Lower lobe of right lung (tissue), 2 donors: ENCODE data around the gene STX1A. TPM values are rescaled to one million over a fixed set of nuclear protein-coding genes. Genes with fewer than 3 reads are reported as not detected.
A peak's percentile ranks its signal among the peaks of the same experiment; 100 is the strongest.

Experiments
- ATAC-seq, 2 donors: fragments of 200-7000 bp; cut with Tn5 transposase; one replicate each; pipeline ENCODE4 v1.9.1; 2020 to 2022; ENCODE audit warnings: mild to moderate bottlenecking in 2 of 2, moderate library complexity in 2 of 2
- DNase-seq: peaks from one replicate; pipeline ENCODE4 v3.0.0-alpha.2; 2020
- H3K27ac ChIP-seq: fragments of 200-600 bp; one replicate; pipeline ENCODE4 v1.8.0; 2022
- H3K27me3 ChIP-seq: fragments of 200-600 bp; one replicate; pipeline ENCODE4 v1.8.0; 2022; ENCODE audit warnings: low read depth
- H3K36me3 ChIP-seq: fragments of 200-600 bp; one replicate; pipeline ENCODE4 v1.8.0; 2022; ENCODE audit warnings: mild to moderate bottlenecking
- H3K4me1 ChIP-seq: fragments of 200-600 bp; one replicate; pipeline ENCODE4 v1.8.0; 2022
- H3K4me3 ChIP-seq: fragments of 200-600 bp; one replicate; pipeline ENCODE4 v1.8.0; 2022; ENCODE audit warnings: mild to moderate bottlenecking
- H3K9me3 ChIP-seq: fragments of 200-600 bp; one replicate; pipeline ENCODE4 v1.8.0; 2022
- CTCF ChIP-seq: fragments of 200-600 bp; IDR thresholded peaks from one replicate; pipeline ENCODE4 v1.8.0; 2022; ENCODE audit warnings: antibody characterized with exemption, mild to moderate bottlenecking
- intact Hi-C: fragments of 100-400 bp; cut with DNase I; formaldehyde crosslinking; loops from one replicate; pipeline ENCODE4 v1.11.0; 2022
- total RNA-seq: library from RNA; stranded (reverse); fragmentation: NEBNext Ultra II Directional; extraction: Animal tissue kit (Norgen Biotek cat#: 25700); gene quantifications from one replicate; pipeline ENCODE4 v1.2.1, GENCODE V29; 2021
- donor health status: DM: no; HTN: yes; CAD: no; lungs with severe emphysema.

The STX1A gene
- total RNA-seq, 1 donor from 2014 or later = 6.6 TPM

GRCh38 chr7:73706126-73707044 lies 13.1 kb downstream of the STX1A start:
- no peak for TF ChIP-seq CTCF
- no peak overlapping the region for H3K4me3 ChIP-seq
- no peaks in the 10 kb centered on the region for H3K9me3 ChIP-seq
- no peaks in the 10 kb centered on the region for H3K36me3 ChIP-seq
- no peaks in the 10 kb centered on the region for H3K27me3 ChIP-seq
- H3K27ac ChIP-seq = no peak overlapping the region
- ATAC-seq = no peak
- intact Hi-C loops = no loop called here
- no peak for DNase-seq
- peaks cover 17% of the 10 kb centered on the region for H3K4me1 ChIP-seq

- H3K4me3 ChIP-seq = no peak overlapping the region
- H3K9me3 ChIP-seq = no peaks in the 10 kb centered on the region
- no peaks in the 10 kb centered on the region for H3K27me3 ChIP-seq
- TF ChIP-seq CTCF = no peak
- ATAC-seq (no peak), DNase-seq (no peak)
- H3K4me1 ChIP-seq = peaks cover 17% of the 10 kb centered on the region
- intact Hi-C loops = no loop called here
- H3K27ac ChIP-seq = no peak overlapping the region
- H3K36me3 ChIP-seq = no peaks in the 10 kb centered on the region
Measured at GRCh38 chr7:73705551-73705920, 13.9 kb downstream of the STX1A start.

- H3K27ac ChIP-seq = no peak overlapping the region
- ATAC-seq = peak; percentile 73 to 77
Measured at GRCh38 chr7:73704640-73705550, 14.6 kb downstream of the STX1A start.

GRCh38 chr7:73703757-73704639 lies 15.5 kb downstream of the STX1A start:
- TF ChIP-seq CTCF = no peak
- peak; percentile 65 for DNase-seq
- intact Hi-C loops = no loop called here
- Histone ChIP-seq H3K4me1 (peaks cover 17% of the 10 kb centered on the region), H3K27ac (no peak overlapping the region), H3K27me3 (no peaks in the 10 kb centered on the region), H3K36me3 (peaks cover 9% of the 10 kb centered on the region), H3K4me3 (peak overlapping the region; percentile 25), H3K9me3 (no peaks in the 10 kb centered on the region)
- peak; percentile 64 to 81 for ATAC-seq

More at GRCh38 chr7:73704640-73705550, 14.6 kb downstream of the STX1A start:
- Histone ChIP-seq H3K27me3 (no peaks in the 10 kb centered on the region), H3K4me3 (no peak overlapping the region), H3K4me1 (peaks cover 17% of the 10 kb centered on the region), H3K36me3 (peaks cover under 1% of the 10 kb centered on the region), H3K9me3 (no peaks in the 10 kb centered on the region)
- peak; percentile 65 for DNase-seq
- TF ChIP-seq CTCF = no peak
- intact Hi-C loops = no loop called here

GRCh38 chr7:73703225-73703624 lies 16.2 kb downstream of the STX1A start:
- no peak for TF ChIP-seq CTCF
- ATAC-seq = no peak

More at GRCh38 chr7:73703225-73703624, 16.2 kb downstream of the STX1A start:
- H3K9me3 ChIP-seq = no peaks in the 10 kb centered on the region
- intact Hi-C loops = no loop called here
- no peaks in the 10 kb centered on the region for H3K27me3 ChIP-seq
- H3K27ac ChIP-seq = no peak overlapping the region
- H3K4me3 ChIP-seq = no peak overlapping the region
- DNase-seq = no peak
- peaks cover 17% of the 10 kb centered on the region for H3K4me1 ChIP-seq
- peaks cover 17% of the 10 kb centered on the region for H3K36me3 ChIP-seq
